HEK293 (cell line): Measurements from ENCODE around the gene PRKCQ.
A peak's percentile ranks its signal among the peaks of the same experiment; 100 is the strongest.
"Not testable (repeated sequence)": the region's sequence is repeated elsewhere in the genome, so short reads cannot be mapped to it uniquely, and the experiment has no call there.

Experiments
- CTCF ChIA-PET: fragments of 350-600 bp; formaldehyde crosslinking; extraction: SDS; loops from one replicate; lab custom pipeline; 2021; ENCODE audit warnings: antibody characterized with exemption; lab: Yijun Ruan, JAX
- POLR2A ChIA-PET: fragments of 300-600 bp; formaldehyde crosslinking; extraction: SDS; loops from one replicate; lab custom pipeline; 2020; ENCODE audit warnings: antibody characterized with exemption, inconsistent platforms; lab: Yijun Ruan, JAX
- H3K27ac ChIP-seq: fragments of 200-500 bp; sonication (Bioruptor generic); 2 replicates; pipeline ENCODE4 v1.5.1; 2014; ENCODE audit warnings: low read depth, low read length, control low read depth, inconsistent platforms; ENCODE audit errors: extremely low read depth
- H3K36me3 ChIP-seq, 2 experiments: fragments of 200-500 bp in 1 of 2; sonication (Bioruptor generic) in 1 of 2; 1 replicate in 1 of 2; 2 replicates in 1 of 2; pipeline ENCODE4 v1.5.1; 2014 to 2017; ENCODE audit warnings: inconsistent platforms in 2 of 2, low read length in 2 of 2; ENCODE audit not compliant: control insufficient read depth in 2 of 2, insufficient read depth in 1 of 2
- H3K4me1 ChIP-seq: fragments of 200-500 bp; sonication (Bioruptor generic); 2 replicates; pipeline ENCODE4 v1.5.1; 2014; ENCODE audit warnings: mild to moderate bottlenecking, low read length, inconsistent platforms; ENCODE audit not compliant: control insufficient read depth, insufficient read depth
- H3K4me3 ChIP-seq: 2 replicates; pipeline ENCODE4 v1.5.1; 2011; ENCODE audit warnings: low read depth, mild to moderate bottlenecking, control low read depth, low read length, moderate library complexity
- H3K9me3 ChIP-seq: fragments of 200-500 bp; sonication (Bioruptor generic); 2 replicates; pipeline ENCODE4 v1.5.1; 2014; ENCODE audit warnings: low read depth, low read length, inconsistent platforms; ENCODE audit not compliant: control insufficient read depth, insufficient read depth
- GLIS1 ChIP-seq: fragments of 450-650 bp; formaldehyde crosslinking; IDR thresholded peaks from 2 replicates; pipeline ENCODE4 v1.5.1; 2016; ENCODE audit warnings: missing biosample characterization, missing genetic modification characterization
- KLF7 ChIP-seq: fragments of 450-650 bp; formaldehyde crosslinking; IDR thresholded peaks from 2 replicates; pipeline ENCODE4 v1.5.1; 2016; ENCODE audit warnings: missing biosample characterization, missing genetic modification characterization, borderline replicate concordance
- SP2 ChIP-seq: fragments of 450-650 bp; formaldehyde crosslinking; IDR thresholded peaks from 2 replicates; pipeline ENCODE4 v1.5.1; 2016; ENCODE audit warnings: missing biosample characterization, missing genetic modification characterization
- WT1 ChIP-seq: fragments of 450-650 bp; formaldehyde crosslinking; IDR thresholded peaks from 2 replicates; pipeline ENCODE4 v1.5.1; 2016; ENCODE audit warnings: missing biosample characterization, missing genetic modification characterization
- ZBTB1 ChIP-seq: fragments of 450-650 bp; formaldehyde crosslinking; IDR thresholded peaks from 2 replicates; pipeline ENCODE4 v1.5.1; 2016; ENCODE audit warnings: missing biosample characterization, missing genetic modification characterization
- ZNF114 ChIP-seq: fragments of 450-650 bp; formaldehyde crosslinking; IDR thresholded peaks from 2 replicates; pipeline ENCODE4 v1.5.0; 2017; ENCODE audit warnings: missing biosample characterization, missing genetic modification characterization
- ZNF16 ChIP-seq: fragments of 450-650 bp; formaldehyde crosslinking; IDR thresholded peaks from 2 replicates; pipeline ENCODE4 v1.5.1; 2016; ENCODE audit warnings: low read depth, missing biosample characterization, missing genetic modification characterization
- ZNF202 ChIP-seq: fragments of 450-650 bp; formaldehyde crosslinking; IDR thresholded peaks from 2 replicates; pipeline ENCODE4 v1.5.1; 2016; ENCODE audit warnings: missing biosample characterization, missing genetic modification characterization, borderline replicate concordance
- ZNF221 ChIP-seq: fragments of 450-650 bp; formaldehyde crosslinking; IDR thresholded peaks from 2 replicates; pipeline ENCODE4 v1.5.1; 2017; ENCODE audit warnings: missing biosample characterization, missing genetic modification characterization, borderline replicate concordance
- ZNF266 ChIP-seq: fragments of 450-650 bp; formaldehyde crosslinking; IDR thresholded peaks from 2 replicates; pipeline ENCODE4 v1.5.1; 2016; ENCODE audit warnings: missing biosample characterization, missing genetic modification characterization, low read depth
- ZNF350 ChIP-seq: fragments of 450-650 bp; formaldehyde crosslinking; IDR thresholded peaks from 2 replicates; pipeline ENCODE4 v1.5.0; 2017; ENCODE audit warnings: missing biosample characterization, mild to moderate bottlenecking, missing genetic modification characterization
- ZNF449 ChIP-seq: fragments of 450-650 bp; formaldehyde crosslinking; IDR thresholded peaks from 2 replicates; pipeline ENCODE4 v1.5.1; 2017; ENCODE audit warnings: missing biosample characterization, mild to moderate bottlenecking, missing genetic modification characterization, moderate library complexity
- ZNF518A ChIP-seq: fragments of 450-650 bp; formaldehyde crosslinking; conservative IDR thresholded peaks from 2 replicates; pipeline ENCODE4 v1.5.1; 2016; ENCODE audit warnings: low read depth, missing biosample characterization, missing genetic modification characterization
- ZNF549 ChIP-seq: fragments of 450-650 bp; IDR thresholded peaks from 2 replicates; pipeline ENCODE4 v1.5.1; 2018; ENCODE audit warnings: missing biosample characterization, missing genetic modification characterization, mild to moderate bottlenecking, inconsistent platforms, moderate library complexity
- ZNF555 ChIP-seq: fragments of 450-650 bp; formaldehyde crosslinking; conservative IDR thresholded peaks from 2 replicates; pipeline ENCODE4 v1.5.1; 2017; ENCODE audit warnings: missing biosample characterization, mild to moderate bottlenecking, missing genetic modification characterization, inconsistent platforms
- ZNF707 ChIP-seq: fragments of 450-650 bp; formaldehyde crosslinking; IDR thresholded peaks from 2 replicates; pipeline ENCODE4 v1.5.1; 2016; ENCODE audit warnings: missing biosample characterization, missing genetic modification characterization
- ZNF768 ChIP-seq: fragments of 450-650 bp; formaldehyde crosslinking; IDR thresholded peaks from 2 replicates; pipeline ENCODE4 v1.5.1; 2018; ENCODE audit warnings: missing biosample characterization, mild to moderate bottlenecking, missing genetic modification characterization
- ZNF792 ChIP-seq: fragments of 450-650 bp; formaldehyde crosslinking; IDR thresholded peaks from 2 replicates; pipeline ENCODE4 v1.5.1; 2016; ENCODE audit warnings: missing biosample characterization, missing genetic modification characterization
- ZSCAN18 ChIP-seq: fragments of 450-650 bp; formaldehyde crosslinking; IDR thresholded peaks from 2 replicates; pipeline ENCODE4 v1.5.1; 2016; ENCODE audit warnings: missing biosample characterization, missing genetic modification characterization
- ZSCAN5A ChIP-seq: fragments of 450-650 bp; formaldehyde crosslinking; IDR thresholded peaks from 2 replicates; pipeline ENCODE4 v1.5.1; 2016; ENCODE audit warnings: missing biosample characterization, missing genetic modification characterization

Gene PRKCQ

GRCh38 chr10:6581778-6582228 lies 1.7 kb upstream of the PRKCQ start:
- H3K4me1 ChIP-seq, result peaks cover 5% of the 10 kb centered on the region
- ChIA-PET POLR2A (interaction anchor here (1.9 kb wide), 1 partner anchor 13 kb away, joined by 6 read pairs; no protein-coding TSS in a partner anchor), CTCF (interaction anchor here (0.7 to 1.6 kb wide), 6 partner anchors 11 to 177 kb away, joined by 3 to 6 read pairs (median 4); no protein-coding TSS in a partner anchor)
- H3K9me3 ChIP-seq, result no peaks in the 10 kb centered on the region
- H3K36me3 ChIP-seq, result peaks cover 0 to 17% of the 10 kb centered on the region in 2 experiments; a peak in 2 of 3 replicates
- H3K4me3 ChIP-seq, result no peak overlapping the region
- H3K27ac ChIP-seq, result no peak overlapping the region
- no peak for TF ChIP-seq ZNF266 (tag by site-specific recombination)
- no peak for TF ChIP-seq ZNF792 (tag by site-specific recombination)
- no peak for TF ChIP-seq WT1 (tag by site-specific recombination)
- TF ChIP-seq ZNF202 (tag by site-specific recombination), result no peak
- TF ChIP-seq ZNF555 (tag by site-specific recombination), result no peak
- TF ChIP-seq KLF7 (tag by site-specific recombination), result no peak
- TF ChIP-seq ZBTB1 (tag by site-specific recombination), result no peak
- no peak for TF ChIP-seq ZNF114 (tag by site-specific recombination)
- TF ChIP-seq ZNF768, result no peak
- TF ChIP-seq ZNF549 (tag by site-specific recombination), result no peak
- TF ChIP-seq ZSCAN18 (tag by site-specific recombination), result no peak
- TF ChIP-seq ZNF221, result no peak
- no peak for TF ChIP-seq SP2 (tag by site-specific recombination)
- no peak for TF ChIP-seq ZSCAN5A (tag by site-specific recombination)
- no peak for TF ChIP-seq ZNF350
- no peak for TF ChIP-seq ZNF707 (tag by site-specific recombination)

- Histone ChIP-seq H3K36me3 (peaks cover 0 to 15% of the 10 kb centered on the region in 2 experiments; a peak in 2 of 3 replicates), H3K4me3 (peak overlapping the region; percentile 69)
- not testable (repeated sequence) for H3K27ac ChIP-seq, H3K9me3 ChIP-seq, H3K4me1 ChIP-seq
- CTCF ChIA-PET, result interaction anchor here (0.6 to 1.6 kb wide), 9 partner anchors 10 to 104 kb away, joined by 3 to 6 read pairs (median 4); no protein-coding TSS in a partner anchor
- POLR2A ChIA-PET, result interaction anchor here (1.9 kb wide), 1 partner anchor 12 kb away, joined by 6 read pairs; no protein-coding TSS in a partner anchor
Observed at GRCh38 chr10:6581223-6581622, 1.1 kb upstream of the PRKCQ start.

- POLR2A ChIA-PET, result interaction anchor here (0.6 to 1.9 kb wide), 3 partner anchors 12 to 95 kb away, joined by 3 to 6 read pairs (median 3); no protein-coding TSS in a partner anchor
- Histone ChIP-seq H3K27ac (peak overlapping the region; percentile 68; the same call in 1 of the 2 replicates), H3K9me3 (no peaks in the 10 kb centered on the region), H3K4me1 (peaks cover 5% of the 10 kb centered on the region), H3K4me3 (peak overlapping the region; percentile 69), H3K36me3 (peaks cover 0 to 12% of the 10 kb centered on the region in 2 experiments; a peak in 2 of 3 replicates)
- CTCF ChIA-PET, result interaction anchor here (0.6 to 1.6 kb wide), 15 partner anchors 8 to 945 kb away, joined by 3 to 7 read pairs (median 4); no protein-coding TSS in a partner anchor
- TF ChIP-seq ZNF449, result peak; percentile 49; the same call in 1 of the 2 replicates
- TF ChIP-seq GLIS1 (tag by site-specific recombination), result peak; percentile 71
- 0 out of 2 replicates have a peak, but pooled peaks have one; percentile 28 for TF ChIP-seq ZNF518A
- no peak for TF ChIP-seq ZNF16
- no peak for TF ChIP-seq ZNF555 (tag by site-specific recombination)
Observed at GRCh38 chr10:6580279-6581029, 378 bp upstream of the PRKCQ start.
